Measurements from ENCODE around the gene TRAPPC5.

DNA sequence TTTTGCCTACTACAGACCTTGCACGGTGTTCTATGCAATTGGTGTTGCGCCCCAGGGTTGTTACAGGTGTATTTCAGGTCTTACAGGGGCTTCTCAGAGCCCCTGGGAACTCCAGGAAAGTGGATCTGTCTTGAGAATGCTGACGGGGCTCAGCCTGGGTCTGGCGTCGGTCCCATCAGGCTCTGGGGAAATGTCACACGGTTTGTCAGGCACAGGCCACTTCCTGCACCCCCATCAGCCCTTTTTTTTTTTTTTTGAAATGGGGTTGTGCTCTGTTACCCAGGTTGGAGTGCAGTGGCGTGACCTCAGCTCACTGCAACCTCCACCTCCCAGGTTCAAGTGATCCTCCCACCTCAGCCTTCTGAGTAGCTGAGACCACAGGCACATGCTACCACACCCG lies 38.0 kb downstream of the TRAPPC5 start:
- TF ChIP-seq POLR2A (IDR thresholded peaks at IDR 0.05): no peak
- TF ChIP-seq, protein P1, sequence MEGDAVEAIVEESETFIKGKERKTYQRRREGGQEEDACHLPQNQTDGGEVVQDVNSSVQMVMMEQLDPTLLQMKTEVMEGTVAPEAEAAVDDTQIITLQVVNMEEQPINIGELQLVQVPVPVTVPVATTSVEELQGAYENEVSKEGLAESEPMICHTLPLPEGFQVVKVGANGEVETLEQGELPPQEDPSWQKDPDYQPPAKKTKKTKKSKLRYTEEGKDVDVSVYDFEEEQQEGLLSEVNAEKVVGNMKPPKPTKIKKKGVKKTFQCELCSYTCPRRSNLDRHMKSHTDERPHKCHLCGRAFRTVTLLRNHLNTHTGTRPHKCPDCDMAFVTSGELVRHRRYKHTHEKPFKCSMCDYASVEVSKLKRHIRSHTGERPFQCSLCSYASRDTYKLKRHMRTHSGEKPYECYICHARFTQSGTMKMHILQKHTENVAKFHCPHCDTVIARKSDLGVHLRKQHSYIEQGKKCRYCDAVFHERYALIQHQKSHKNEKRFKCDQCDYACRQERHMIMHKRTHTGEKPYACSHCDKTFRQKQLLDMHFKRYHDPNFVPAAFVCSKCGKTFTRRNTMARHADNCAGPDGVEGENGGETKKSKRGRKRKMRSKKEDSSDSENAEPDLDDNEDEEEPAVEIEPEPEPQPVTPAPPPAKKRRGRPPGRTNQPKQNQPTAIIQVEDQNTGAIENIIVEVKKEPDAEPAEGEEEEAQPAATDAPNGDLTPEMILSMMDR (IDR thresholded peaks at IDR 0.05): no peak
